SK-N-SH (cell line): Measurements from ENCODE around the gene SEMA3A. TPM values are rescaled to one million over a fixed set of nuclear protein-coding genes. Genes with fewer than 3 reads are reported as not detected.
A peak's percentile ranks its signal among the peaks of the same experiment; 100 is the strongest.

ENCODE experiments used
- CTCF ChIA-PET: fragments of 300-600, 350-600 bp; formaldehyde crosslinking; extraction: SDS; loops from one replicate; lab custom pipeline; 2021; lab: Yijun Ruan, JAX
- POLR2A ChIA-PET: fragments of 350-600 bp; sonication (Branson Sonifier 250); formaldehyde crosslinking; extraction: SDS; loops from one replicate; lab custom pipeline; 2020; ENCODE audit warnings: antibody characterized with exemption, inconsistent platforms; lab: Yijun Ruan, JAX
- DNase-seq: peaks from one replicate; pipeline ENCODE4 v3.0.0; 2012
- H2AFZ ChIP-seq: fragments of 200-600 bp; sonication (generic); 2 replicates; pipeline ENCODE4 v1.8.1; 2016; ENCODE audit warnings: antibody characterized with exemption, mild to moderate bottlenecking, low read depth
- H3F3A ChIP-seq: fragments of 200-600 bp; sonication (generic); replicated peaks from 2 replicates; pipeline ENCODE3; 2016; ENCODE audit warnings: antibody characterized with exemption, mild to moderate bottlenecking; ENCODE audit not compliant: insufficient read depth
- H3K27ac ChIP-seq, 2 experiments: fragments of 200-500 bp in 1 of 2; fragments of 200-600 bp in 1 of 2; sonication (Bioruptor generic) in 1 of 2; sonication (generic), shearing (Covaris generic) in 1 of 2; 2 replicates each; pipeline versions ENCODE4 v1.5.1 to v1.6.1; 2014 to 2016; ENCODE audit warnings: low read depth in 2 of 2, inconsistent platforms in 1 of 2, low read length in 1 of 2, mild to moderate bottlenecking in 1 of 2, mixed read lengths in 1 of 2
- H3K27me3 ChIP-seq: fragments of 200-600 bp; sonication (generic), shearing (Covaris generic); 2 replicates; pipeline ENCODE4 v1.6.1; 2016; ENCODE audit warnings: mixed run types; ENCODE audit not compliant: insufficient read depth
- H3K36me3 ChIP-seq, 2 experiments: fragments of 200-500 bp in 1 of 2; fragments of 200-600 bp in 1 of 2; sonication (Bioruptor generic) in 1 of 2; sonication (generic) in 1 of 2; replicated peaks in 1 of 2; 2 replicates each; pipeline versions ENCODE3 to v1.5.1; 2014 to 2016; ENCODE audit warnings: low read length in 1 of 2, mild to moderate bottlenecking in 1 of 2; ENCODE audit not compliant: insufficient read depth in 2 of 2, control insufficient read depth in 1 of 2
- H3K4me1 ChIP-seq, 2 experiments: fragments of 200-500 bp in 1 of 2; fragments of 200-600 bp in 1 of 2; sonication (Bioruptor generic) in 1 of 2; sonication (generic), shearing (Covaris generic) in 1 of 2; 2 replicates each; pipeline versions ENCODE4 v1.5.1 to v1.6.1; 2014 to 2016; ENCODE audit warnings: low read depth in 1 of 2, low read length in 1 of 2, mixed run types in 1 of 2; ENCODE audit not compliant: insufficient read depth in 2 of 2, control insufficient read depth in 1 of 2
- H3K4me2 ChIP-seq: fragments of 200-600 bp; sonication (generic), shearing (Covaris generic); 2 replicates; pipeline ENCODE4 v1.6.1; 2017; ENCODE audit warnings: mixed run types
- H3K4me3 ChIP-seq, 2 experiments: fragments of 200-500 bp in 1 of 2; fragments of 200-600 bp in 1 of 2; sonication (Bioruptor generic) in 1 of 2; sonication (generic), shearing (Covaris generic) in 1 of 2; 2 replicates each; pipeline versions ENCODE4 v1.5.1 to v1.8.1; 2014 to 2016; ENCODE audit warnings: low read depth in 2 of 2, inconsistent platforms in 1 of 2, low read length in 1 of 2, mild to moderate bottlenecking in 1 of 2, mixed read lengths in 1 of 2, moderate library complexity in 1 of 2
- H3K79me2 ChIP-seq: fragments of 200-600 bp; sonication (generic); 2 replicates; pipeline ENCODE4 v1.8.1; 2017; ENCODE audit warnings: mild to moderate bottlenecking; ENCODE audit not compliant: insufficient read depth
- H3K9ac ChIP-seq: fragments of 200-600 bp; sonication (generic); 2 replicates; pipeline ENCODE4 v1.6.1; 2017; ENCODE audit warnings: mixed run types
- H3K9me2 ChIP-seq: fragments of 200-600 bp; sonication (generic); 2 replicates; pipeline ENCODE4 v1.6.1; 2017; ENCODE audit warnings: mixed run types
- H3K9me3 ChIP-seq: fragments of 200-600 bp; sonication (generic); 2 replicates; pipeline ENCODE4 v1.6.1; 2017; ENCODE audit warnings: mixed run types, mild to moderate bottlenecking, moderate library complexity
- H4K20me1 ChIP-seq: fragments of 200-600 bp; sonication (generic); 2 replicates; pipeline ENCODE4 v1.6.1; 2017; ENCODE audit warnings: mild to moderate bottlenecking, mixed run types; ENCODE audit not compliant: insufficient read depth
- CHD2 ChIP-seq: fragments of 150-350 bp; IDR thresholded peaks from 2 replicates; pipeline ENCODE4 v1.6.1; 2018; ENCODE audit warnings: low read length; ENCODE audit not compliant: partially characterized antibody
- ELF1 ChIP-seq: IDR thresholded peaks from 2 replicates; pipeline ENCODE4 v1.4.0; 2012
- EZH2phosphoT487 ChIP-seq: fragments of 200-600 bp; sonication (generic); IDR thresholded peaks from 2 replicates; pipeline ENCODE4 v1.6.1; 2017; ENCODE audit warnings: low read depth, mixed run types, mild to moderate bottlenecking, antibody characterized with exemption, moderate library complexity, borderline replicate concordance
- FOSL2 ChIP-seq: IDR thresholded peaks from 2 replicates; pipeline ENCODE4 v1.4.0; 2012; ENCODE audit warnings: low read depth, mild to moderate bottlenecking, moderate library complexity, borderline replicate concordance
- MAX ChIP-seq: IDR thresholded peaks from 2 replicates; pipeline ENCODE4 v1.4.0; 2012; ENCODE audit warnings: low read depth
- NRF1 ChIP-seq: IDR thresholded peaks from 2 replicates; pipeline ENCODE4 v1.6.1; 2012; ENCODE audit warnings: low read depth, mild to moderate bottlenecking, low read length
- POLR2AphosphoS5 ChIP-seq: IDR thresholded peaks from 2 replicates; pipeline ENCODE4 v1.6.1; 2012; ENCODE audit warnings: low read depth, low read length
- REST ChIP-seq: IDR thresholded peaks from 2 replicates; pipeline ENCODE4 v1.6.1; 2012; ENCODE audit warnings: mild to moderate bottlenecking, low read depth, low read length, moderate library complexity
- RFX5 ChIP-seq: IDR thresholded peaks from 2 replicates; pipeline ENCODE4 v1.6.1; 2012; ENCODE audit warnings: mild to moderate bottlenecking, improper control_type of control experiment, low read length
- RXRA ChIP-seq: IDR thresholded peaks from 2 replicates; pipeline ENCODE4 v1.4.0; 2012; ENCODE audit warnings: low read depth, mild to moderate bottlenecking, borderline replicate concordance
- TAF1 ChIP-seq: IDR thresholded peaks from 2 replicates; pipeline ENCODE4 v1.6.1; 2012; ENCODE audit warnings: low read depth, mild to moderate bottlenecking, low read length, moderate library complexity, borderline replicate concordance
- YY1 ChIP-seq: IDR thresholded peaks from 2 replicates; pipeline ENCODE4 v1.4.0; 2012; ENCODE audit warnings: low read depth, mild to moderate bottlenecking
- WGBS: methylation state at CpG from one replicate; pipeline ENCODE4 v1.1.6; 2017; ENCODE audit warnings: low lambda C conversion rate; 5-methylcytosine and 5-hydroxymethylcytosine counted together
- polyA plus RNA-seq, 3 experiments: library from polyadenylated mRNA; depleted of rRNA; stranded (reverse); fragments of >200 nt; gene quantifications; 2 replicates each; pipeline ENCODE4 v1.2.3, GENCODE V29; 2012

The SEMA3A gene
- polyA plus RNA-seq, 1 of the 3 experiments (the other 2 are of a cell fraction) = 15.9 TPM

- Histone ChIP-seq H3K36me3 (no peaks in the 10 kb centered on the region), H3F3A (no peaks in the 10 kb centered on the region), H3K79me2 (no peaks in the 10 kb centered on the region), H3K27me3 (no peaks in the 10 kb centered on the region), H4K20me1 (no peaks in the 10 kb centered on the region), H2AFZ (peak overlapping the region; percentile 38; the same call in 1 of the 2 replicates), H3K9me3 (no peaks in the 10 kb centered on the region), H3K4me2 (no peak overlapping the region), H3K27ac (peak overlapping the region in 1 of 2 experiments; percentile 48; a peak in 1 of 4 replicates), H3K9me2 (no peaks in the 10 kb centered on the region), H3K4me1 (peaks cover 0 to 10% of the 10 kb centered on the region in 2 experiments; a peak in 1 of 4 replicates), H3K4me3 (no peak overlapping the region), H3K9ac (no peak overlapping the region)
- ChIA-PET CTCF (interaction anchor here (1.0 kb wide), 2 partner anchors 14 to 108 kb away, joined by 3 read pairs; no protein-coding TSS in a partner anchor), POLR2A (no interaction called here)
- no peak for DNase-seq
- 95% methylated on average over 3 of the region's 3 CpGs for WGBS
- no peak for TF ChIP-seq TAF1
- no peak for TF ChIP-seq CHD2
- no peak for TF ChIP-seq POLR2AphosphoS5
- no peak for TF ChIP-seq REST
- TF ChIP-seq MAX = no peak
- no peak for TF ChIP-seq RFX5
- TF ChIP-seq EZH2phosphoT487 = no peak
- no peak for TF ChIP-seq RXRA
- no peak for TF ChIP-seq ELF1
Measured at GRCh38 chr7:84230491-84230890, 35.9 kb upstream of the SEMA3A start.

GRCh38 chr7:84228526-84228925 is 33.9 kb upstream of the SEMA3A start:
- no peaks in the 10 kb centered on the region for H3K36me3 ChIP-seq
- ChIA-PET POLR2A (no interaction called here), CTCF (no interaction called here)
- H3K9me3 ChIP-seq = no peaks in the 10 kb centered on the region
- no peak overlapping the region for H3K9ac ChIP-seq
- no peaks in the 10 kb centered on the region for H3K27me3 ChIP-seq
- H4K20me1 ChIP-seq = no peaks in the 10 kb centered on the region
- no peaks in the 10 kb centered on the region for H3K9me2 ChIP-seq
- 77% methylated on average over 2 of the region's 2 CpGs for WGBS
- TF ChIP-seq YY1 = no peak
- TF ChIP-seq FOSL2 = no peak
- no peak for TF ChIP-seq NRF1
- TF ChIP-seq, all 33 proteins: peak for 0
- 0 out of 2 replicates have a peak overlapping the region, but pooled peaks have one; percentile 12 for H2AFZ ChIP-seq
- no peaks in the 10 kb centered on the region for H3K79me2 ChIP-seq
- H3K4me2 ChIP-seq = no peak overlapping the region
- H3K27ac ChIP-seq = no peak overlapping the region
- peaks cover 0 to 10% of the 10 kb centered on the region in 2 experiments; a peak in 2 of 4 replicates for H3K4me1 ChIP-seq
- no peak for DNase-seq
- H3F3A ChIP-seq = no peaks in the 10 kb centered on the region
- H3K4me3 ChIP-seq = no peak overlapping the region
